Left lung (tissue), 10 donors: ENCODE data around the gene TRPM2. TPM values are rescaled to one million over a fixed set of nuclear protein-coding genes. Genes with fewer than 3 reads are reported as not detected.
"Not testable (repeated sequence)": the region's sequence is repeated elsewhere in the genome, so short reads cannot be mapped to it uniquely, and the experiment has no call there.

Experiments
- ATAC-seq: fragments of 200-7000 bp; cut with Tn5 transposase; one replicate; pipeline ENCODE4 v1.9.1; 2020; ENCODE audit warnings: moderate library complexity
- DNase-seq, 4 donors: peaks; one replicate each; pipeline ENCODE4 v3.0.0-alpha.2; 2013 to 2020
- H3K27ac ChIP-seq, 2 donors: fragments of 200-600 bp; sonication (generic) in 1 of 2; one replicate each; pipeline versions ENCODE4 v1.5.0 to v1.8.0; 2020 to 2021
- H3K27me3 ChIP-seq, 2 donors: fragments of 200-600 bp; sonication (generic) in 1 of 2; one replicate each; pipeline versions ENCODE4 v1.5.0 to v1.8.0; 2020 to 2021
- H3K36me3 ChIP-seq, 2 donors: fragments of 200-600 bp; sonication (generic) in 1 of 2; one replicate each; pipeline versions ENCODE4 v1.5.0 to v1.8.0; 2020 to 2021
- H3K4me1 ChIP-seq, 2 donors: fragments of 200-600 bp; one replicate each; pipeline ENCODE4 v1.8.0; 2021
- H3K4me3 ChIP-seq, 2 donors: fragments of 200-600 bp; sonication (generic) in 1 of 2; one replicate each; pipeline versions ENCODE4 v1.5.0 to v1.8.0; 2020 to 2021; ENCODE audit warnings: mild to moderate bottlenecking in 1 of 2
- H3K9me3 ChIP-seq, 2 donors: fragments of 200-600 bp; sonication (generic) in 1 of 2; one replicate each; pipeline versions ENCODE4 v1.5.0 to v1.8.0; 2020 to 2021
- intact Hi-C, 2 donors: fragments of 100-400 bp; cut with DNase I; formaldehyde crosslinking; loops; one replicate each; pipeline versions ENCODE4 v1.11.2 to v1.14.2; 2022
- polyA plus RNA-seq, 6 donors: library from polyadenylated mRNA; unstranded; fragments of 120-200 nt; gene quantifications; one replicate each; pipeline ENCODE4 v1.2.1, GENCODE V29; 2013; ENCODE audit not compliant: insufficient read length in 6 of 6
- total RNA-seq, 2 donors: library from RNA; stranded (reverse); fragmentation: NEBNext Ultra II Directional; extraction: Animal tissue kit (Norgen Biotek cat#: 25700); gene quantifications; one replicate each; pipeline ENCODE4 v1.2.1, GENCODE V29; 2021
- TF ChIP-seq, protein P1 (sequence below), 2 donors: fragments of 200-600 bp; sonication (generic) in 1 of 2; IDR thresholded peaks; one replicate each; pipeline versions ENCODE4 v1.5.0 to v1.8.0; 2021; ENCODE audit warnings: antibody characterized with exemption in 2 of 2
- donor health status: DM: no; HTN: yes; CAD: no.
- donor health status: DM: no; HTN: no; CAD: no.

TRPM2 gene
- total and polyA plus RNA-seq, 8 donors, result 1.2 to 25.6 (median 1.6) TPM

DNA sequence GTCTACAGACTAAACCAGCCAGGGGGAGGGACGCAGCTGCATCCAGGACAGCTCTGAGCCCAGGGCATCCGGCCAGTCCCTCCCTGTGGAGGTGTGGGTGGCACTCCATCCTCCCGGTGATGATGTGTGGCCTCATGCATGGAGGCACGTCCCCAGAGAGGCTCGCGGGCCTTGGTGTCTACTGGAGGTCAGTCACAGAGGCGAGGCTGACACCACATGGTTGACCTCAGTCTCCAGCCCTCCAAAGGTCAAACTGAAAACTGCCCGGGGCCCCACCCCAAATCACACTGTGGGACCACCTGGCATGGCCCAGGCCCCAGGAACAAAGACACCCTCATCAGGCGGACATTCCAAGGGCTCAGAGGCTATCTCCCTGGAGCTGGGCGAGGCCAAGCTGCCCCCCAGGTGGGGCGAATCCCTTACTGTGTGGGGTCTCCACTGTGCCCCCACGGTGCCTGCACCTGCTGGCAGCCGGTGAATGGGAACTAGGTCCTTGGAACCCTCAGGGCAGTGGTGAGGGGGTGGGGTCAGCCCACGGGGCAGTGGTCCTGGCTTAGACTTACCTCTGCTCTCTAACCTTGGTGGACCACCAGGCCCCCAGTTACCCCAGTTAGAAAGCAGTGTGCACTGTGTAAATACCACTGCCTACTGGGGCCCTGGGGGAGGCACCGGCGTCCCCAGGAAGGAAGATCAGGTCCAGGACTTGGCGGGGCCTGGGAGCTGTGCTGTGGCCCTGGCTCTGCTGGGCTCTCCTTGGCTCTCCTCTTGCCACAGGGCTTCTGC is 49.1 kb downstream of the TRPM2 start:
- peaks cover 0 to 88% of the 10 kb centered on the region in 2 donors for H3K36me3 ChIP-seq
- DNase-seq (peak in 2 of 4 donors; percentile 29 to 64), ATAC-seq (no peak)
- TF ChIP-seq, protein P1, sequence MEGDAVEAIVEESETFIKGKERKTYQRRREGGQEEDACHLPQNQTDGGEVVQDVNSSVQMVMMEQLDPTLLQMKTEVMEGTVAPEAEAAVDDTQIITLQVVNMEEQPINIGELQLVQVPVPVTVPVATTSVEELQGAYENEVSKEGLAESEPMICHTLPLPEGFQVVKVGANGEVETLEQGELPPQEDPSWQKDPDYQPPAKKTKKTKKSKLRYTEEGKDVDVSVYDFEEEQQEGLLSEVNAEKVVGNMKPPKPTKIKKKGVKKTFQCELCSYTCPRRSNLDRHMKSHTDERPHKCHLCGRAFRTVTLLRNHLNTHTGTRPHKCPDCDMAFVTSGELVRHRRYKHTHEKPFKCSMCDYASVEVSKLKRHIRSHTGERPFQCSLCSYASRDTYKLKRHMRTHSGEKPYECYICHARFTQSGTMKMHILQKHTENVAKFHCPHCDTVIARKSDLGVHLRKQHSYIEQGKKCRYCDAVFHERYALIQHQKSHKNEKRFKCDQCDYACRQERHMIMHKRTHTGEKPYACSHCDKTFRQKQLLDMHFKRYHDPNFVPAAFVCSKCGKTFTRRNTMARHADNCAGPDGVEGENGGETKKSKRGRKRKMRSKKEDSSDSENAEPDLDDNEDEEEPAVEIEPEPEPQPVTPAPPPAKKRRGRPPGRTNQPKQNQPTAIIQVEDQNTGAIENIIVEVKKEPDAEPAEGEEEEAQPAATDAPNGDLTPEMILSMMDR (IDR thresholded peaks at IDR 0.05), result no peak
- no peaks in the 10 kb centered on the region for H3K9me3 ChIP-seq
- intact Hi-C loops, result no loop called here
- no peak overlapping the region for H3K27ac ChIP-seq
- H3K27me3 ChIP-seq, result peaks cover 0 to 11% of the 10 kb centered on the region in 2 donors
- H3K4me3 ChIP-seq, result no peak overlapping the region
- no peaks in the 10 kb centered on the region for H3K4me1 ChIP-seq

GRCh38 chr21:44403106-44404020 is 49.9 kb downstream of the TRPM2 start:
- Histone ChIP-seq H3K36me3 (peaks cover 0 to 87% of the 10 kb centered on the region in 2 donors), H3K27me3 (peaks cover 0 to 11% of the 10 kb centered on the region in 2 donors), H3K9me3 (no peaks in the 10 kb centered on the region), H3K4me1 (no peaks in the 10 kb centered on the region), H3K4me3 (no peak overlapping the region), H3K27ac (no peak overlapping the region)
- ATAC-seq (no peak), DNase-seq (no peak)
- TF ChIP-seq, protein P1 (IDR thresholded peaks at IDR 0.05), result no peak
- intact Hi-C loops, result no loop called here

DNA sequence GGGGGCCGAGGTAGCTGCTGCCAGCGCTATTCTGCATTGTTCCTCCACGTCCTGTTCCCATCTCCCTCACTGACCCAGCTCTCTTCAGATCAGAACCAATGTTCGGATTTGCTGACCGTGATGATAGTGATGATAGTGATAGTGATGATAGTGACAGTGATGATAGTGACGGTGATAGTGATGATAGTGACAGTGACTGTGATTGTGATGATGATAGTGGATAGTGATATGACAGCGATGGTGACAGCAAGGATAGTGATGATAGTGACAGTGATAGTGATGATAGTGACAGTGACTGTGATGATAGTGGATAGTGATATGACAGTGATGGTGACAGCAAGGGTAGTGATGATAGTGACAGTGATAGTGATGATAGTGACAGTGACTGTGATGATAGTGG is 51.1 kb downstream of the TRPM2 start:
- peaks cover 0 to 11% of the 10 kb centered on the region in 2 donors for H3K27me3 ChIP-seq
- DNase-seq, ATAC-seq, intact Hi-C loops, H3K27ac ChIP-seq, H3K4me1 ChIP-seq, H3K4me3 ChIP-seq, H3K9me3 ChIP-seq: not testable (repeated sequence)
- H3K36me3 ChIP-seq, result peaks cover 0 to 86% of the 10 kb centered on the region in 2 donors

GRCh38 chr21:44405091-44405947 is 51.9 kb downstream of the TRPM2 start:
- Histone ChIP-seq H3K4me1 (no peaks in the 10 kb centered on the region), H3K4me3 (no peak overlapping the region), H3K9me3 (no peaks in the 10 kb centered on the region), H3K36me3 (peaks cover 0 to 77% of the 10 kb centered on the region in 2 donors), H3K27ac (no peak overlapping the region), H3K27me3 (peaks cover 0 to 3% of the 10 kb centered on the region in 2 donors)
- TF ChIP-seq, protein P1 (IDR thresholded peaks at IDR 0.05), result no peak
- DNase-seq, result peak in 1 of 4 donors; percentile 55
- no peak for ATAC-seq
- intact Hi-C loops, result no loop called here
